HCT116 (cell line): ENCODE data around the gene ZC3H12D.
"Not testable (repeated sequence)": the region's sequence is repeated elsewhere in the genome, so short reads cannot be mapped to it uniquely, and the experiment has no call there.

ENCODE experiments used
- CTCF ChIP-seq, 3 experiments: fragments of 200-600 bp in 1 of 3; sonication (generic) in 1 of 3; IDR thresholded peaks in 2 of 3; conservative IDR thresholded peaks in 1 of 3; 2 replicates each; pipeline ENCODE4 v1.5.1; 2012 to 2017; ENCODE audit warnings: low read depth in 2 of 3, low read length in 2 of 3, antibody characterized with exemption in 1 of 3, borderline replicate concordance in 1 of 3, control low read depth in 1 of 3, mild to moderate bottlenecking in 1 of 3, mixed read lengths in 1 of 3, mixed run types in 1 of 3, moderate library complexity in 1 of 3; ENCODE audit not compliant: insufficient read depth in 1 of 3
- POLR2A ChIP-seq: IDR thresholded peaks from 2 replicates; pipeline ENCODE4 v1.7.0; 2011; ENCODE audit warnings: borderline replicate concordance; ENCODE audit not compliant: insufficient read depth, insufficient read length; ENCODE audit errors: extremely low read depth
- TF ChIP-seq, protein P1 (sequence below): IDR thresholded peaks from 2 replicates; pipeline ENCODE4 v1.6.1; 2012

DNA sequence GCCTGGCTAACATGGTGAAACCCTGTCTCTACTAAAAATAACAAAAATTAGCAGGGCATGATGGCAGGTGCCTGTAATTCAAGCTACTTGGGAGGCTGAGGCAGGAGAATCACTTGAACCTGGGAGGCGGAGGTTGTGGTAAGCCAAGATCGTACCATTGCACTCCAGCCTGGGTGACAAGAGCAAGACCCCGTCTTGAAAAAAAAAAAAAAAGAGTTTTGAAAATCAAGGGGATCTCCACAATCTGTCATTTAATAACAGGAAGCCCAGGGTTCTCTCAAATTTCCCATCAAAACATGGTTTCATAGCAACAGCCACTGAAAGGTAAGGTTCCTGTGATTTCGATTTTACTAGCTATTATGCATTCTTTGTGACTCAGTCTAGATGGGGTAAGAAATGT lies 10.0 kb upstream of the ZC3H12D start:
- TF ChIP-seq, protein P1, sequence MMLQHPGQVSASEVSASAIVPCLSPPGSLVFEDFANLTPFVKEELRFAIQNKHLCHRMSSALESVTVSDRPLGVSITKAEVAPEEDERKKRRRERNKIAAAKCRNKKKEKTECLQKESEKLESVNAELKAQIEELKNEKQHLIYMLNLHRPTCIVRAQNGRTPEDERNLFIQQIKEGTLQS: not testable (repeated sequence)
- not testable (repeated sequence) for TF ChIP-seq POLR2A; CTCF (IDR thresholded peaks at IDR 0.05 in 2 of 3, conservative IDR thresholded peaks at IDR 0.05 in 1 of 3; ENCODE audit: borderline replicate concordance in 1 of 3, insufficient read depth in 1 of 3, low read depth in 2 of 3, low read length in 2 of 3)
